Measurements from ENCODE around the gene PI4K2B.
"Not testable (repeated sequence)": the region's sequence is repeated elsewhere in the genome, so short reads cannot be mapped to it uniquely, and the experiment has no call there.

The PI4K2B gene

DNA sequence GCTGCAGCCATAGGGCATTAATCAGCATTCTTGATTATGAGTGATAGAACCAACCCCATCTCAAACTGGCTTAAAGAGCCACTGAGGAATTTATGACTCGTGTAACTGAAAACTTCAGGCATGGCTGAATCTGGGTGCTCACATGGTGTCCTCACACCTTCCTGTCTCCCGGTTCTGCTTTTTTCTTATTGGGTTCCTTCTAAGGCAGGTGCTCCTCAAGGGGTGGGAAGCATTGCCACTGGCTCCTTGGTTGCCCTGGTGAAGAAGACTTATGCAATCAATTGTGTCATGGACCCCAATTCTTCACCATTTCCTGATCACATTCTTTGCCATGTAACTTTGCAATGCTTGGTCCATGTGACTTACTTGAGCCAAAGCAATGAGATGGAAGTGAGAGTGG is 74.5 kb downstream of the PI4K2B start:
- DNase-seq = no peak

DNA sequence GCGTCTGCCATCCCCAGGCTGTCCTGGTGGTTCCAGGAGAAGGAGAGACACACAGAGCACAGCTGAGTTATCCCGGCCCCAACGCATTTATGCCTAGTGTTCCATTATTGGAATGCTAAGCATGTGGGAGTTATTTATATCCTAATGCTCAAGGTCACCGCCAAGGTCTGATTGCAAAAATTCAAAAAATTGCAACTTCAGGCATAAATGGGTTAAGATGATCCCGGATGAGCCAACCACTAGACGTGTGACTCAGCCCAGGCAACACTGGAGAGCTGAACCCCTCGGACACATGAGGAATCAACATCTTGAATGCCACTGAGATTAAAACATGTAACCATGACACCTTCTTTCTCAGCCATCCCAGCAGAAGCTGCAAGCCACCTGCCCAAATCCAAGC is 74.9 kb downstream of the PI4K2B start:
- no peak for DNase-seq

DNA sequence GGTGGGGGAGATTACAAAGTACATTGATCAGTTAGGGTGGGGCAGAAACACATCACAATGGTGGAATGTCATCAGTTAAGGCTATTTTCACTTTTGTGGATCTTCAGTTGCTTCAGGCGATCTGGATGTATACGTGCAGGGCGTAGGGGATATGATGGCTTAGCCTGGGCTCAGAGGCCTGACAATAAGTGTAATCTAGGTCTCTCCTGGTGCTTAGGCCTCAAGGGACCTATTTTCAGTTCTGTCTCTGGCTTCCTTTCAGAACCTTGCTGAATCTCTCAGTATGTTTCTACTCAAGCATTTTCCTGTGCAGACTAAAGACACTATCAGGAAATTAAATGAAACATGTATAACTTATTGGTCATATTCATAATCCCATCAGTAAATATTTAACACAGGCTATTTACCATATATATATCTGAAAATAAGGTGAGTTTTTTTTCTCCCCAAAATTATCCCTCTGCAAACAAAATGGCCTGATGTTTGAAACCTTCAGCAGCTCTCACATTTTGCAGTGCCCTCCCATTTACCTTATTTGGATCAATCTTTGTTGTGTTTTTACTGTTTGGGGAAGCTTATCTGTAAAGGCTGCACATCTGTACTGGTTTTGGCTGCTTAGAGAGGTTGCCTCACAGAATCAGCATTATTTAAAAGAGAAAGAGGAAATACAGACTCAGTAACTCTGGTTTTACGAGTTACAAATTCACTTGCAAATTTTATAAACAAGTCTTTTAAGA is 76.4 kb downstream of the PI4K2B start:
- peak in 1 of 2 donors; percentile 22 for DNase-seq

DNA sequence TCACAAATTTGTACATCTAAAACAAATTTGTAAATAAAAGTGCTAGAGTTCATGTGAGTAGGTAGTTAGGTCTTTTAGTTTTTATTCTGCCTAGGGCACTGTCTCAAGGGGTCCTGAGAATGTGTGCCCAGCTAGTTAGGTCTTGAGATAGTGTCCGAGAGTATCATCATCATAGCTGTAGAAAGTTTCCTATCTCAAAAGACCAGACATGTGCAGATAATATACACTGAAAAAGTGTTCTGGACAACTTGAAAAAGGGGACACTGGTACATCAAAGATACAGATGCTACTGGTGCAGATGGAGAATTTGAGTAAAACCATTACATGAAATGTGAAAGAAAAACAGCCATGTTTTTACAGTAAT is 77.0 kb downstream of the PI4K2B start:
- no peak for DNase-seq

DNA sequence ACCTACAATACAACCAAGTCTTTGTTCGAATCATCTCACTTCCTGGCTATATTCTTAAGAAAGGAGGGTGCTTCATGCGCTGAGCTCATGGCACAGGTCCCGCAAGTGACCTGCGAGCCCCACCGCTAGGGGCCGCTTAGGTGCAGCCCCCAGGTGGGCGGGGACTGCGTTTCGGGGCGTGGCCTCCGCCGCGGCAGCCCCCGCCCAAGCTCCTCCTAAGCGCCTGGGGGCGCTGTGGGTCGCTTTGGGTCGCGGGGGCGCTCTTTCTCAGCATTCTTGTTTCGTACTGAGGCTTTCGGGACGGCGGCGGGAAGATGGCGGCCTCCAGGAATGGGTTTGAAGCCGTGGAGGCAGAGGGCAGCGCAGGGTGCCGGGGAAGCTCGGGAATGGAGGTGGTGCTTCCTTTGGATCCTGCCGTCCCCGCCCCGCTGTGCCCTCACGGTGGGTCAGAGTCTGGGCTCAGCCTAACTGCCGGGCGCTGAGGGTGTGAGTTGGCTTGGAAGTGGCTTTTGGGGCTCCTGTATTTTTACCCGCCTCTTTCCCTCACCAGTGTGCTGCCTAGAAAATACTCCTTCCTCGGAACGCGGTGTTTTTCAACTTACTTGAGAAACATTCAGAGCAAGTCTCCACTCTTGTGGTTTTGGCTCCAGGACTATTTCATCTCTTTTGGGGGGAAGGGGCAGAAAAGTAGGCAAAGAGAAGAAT is 78.8 kb downstream of the PI4K2B start, which contains the start of gene ZCCHC4:
Gene ZCCHC4, plus strand, starts transcription at position 279 of the 705 bp plus-strand sequence. Its CDS starts 36 bp downstream, at position 315.
- peak; percentile 66 to 74 for DNase-seq

DNA sequence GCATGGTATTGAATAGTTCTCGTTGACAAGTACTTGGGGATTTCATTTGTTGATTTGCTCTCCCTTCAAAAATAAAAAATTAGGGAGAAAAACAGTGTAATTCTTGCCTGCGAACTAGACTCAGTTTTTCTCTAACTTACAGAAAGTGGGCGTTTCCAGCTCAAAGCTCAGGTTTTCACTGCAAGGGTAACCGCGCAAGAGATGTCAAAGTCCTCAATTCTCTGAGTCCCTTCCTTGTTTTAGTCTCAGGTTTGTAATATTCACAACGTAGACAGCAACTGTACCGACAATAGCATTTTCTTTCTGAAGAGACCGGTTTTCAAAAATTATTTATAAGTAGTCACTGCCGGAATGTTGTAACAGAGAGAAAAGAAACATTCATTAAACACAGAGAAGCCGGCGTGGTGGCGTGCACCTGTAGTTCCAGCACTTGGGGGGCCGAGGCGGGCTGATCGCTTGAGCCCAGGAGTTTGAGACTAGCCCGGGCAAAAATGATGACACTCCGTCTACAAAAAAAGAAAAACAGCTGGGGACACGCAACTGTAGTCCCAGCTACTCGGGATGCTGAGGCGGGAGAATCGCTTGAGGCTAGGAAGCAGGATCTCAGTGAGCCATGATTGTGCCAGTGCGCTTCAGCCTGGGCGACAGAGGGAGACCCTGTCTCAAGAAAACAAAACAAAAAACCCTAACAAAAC is 79.5 kb downstream of the PI4K2B start:
- no peak for DNase-seq

DNA sequence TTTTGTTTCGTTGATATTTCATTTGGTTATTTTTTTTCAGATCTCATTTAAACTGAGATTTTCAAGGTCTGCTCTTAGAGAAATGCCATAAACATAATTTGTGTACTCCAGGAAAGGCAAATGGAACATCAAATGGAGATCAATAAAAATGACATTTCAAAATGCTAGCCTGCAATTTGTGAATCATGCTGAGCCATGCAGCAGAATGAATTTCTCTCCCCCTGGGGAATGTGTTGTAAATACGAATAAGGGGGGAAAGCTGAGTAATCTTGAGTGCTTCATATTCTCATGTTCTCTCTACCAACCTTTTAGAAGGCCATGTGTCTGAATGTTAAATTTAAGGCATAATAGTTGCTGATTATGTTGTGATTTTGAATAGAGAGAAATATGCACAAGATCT is 86.5 kb downstream of the PI4K2B start:
- DNase-seq = no peak

DNA sequence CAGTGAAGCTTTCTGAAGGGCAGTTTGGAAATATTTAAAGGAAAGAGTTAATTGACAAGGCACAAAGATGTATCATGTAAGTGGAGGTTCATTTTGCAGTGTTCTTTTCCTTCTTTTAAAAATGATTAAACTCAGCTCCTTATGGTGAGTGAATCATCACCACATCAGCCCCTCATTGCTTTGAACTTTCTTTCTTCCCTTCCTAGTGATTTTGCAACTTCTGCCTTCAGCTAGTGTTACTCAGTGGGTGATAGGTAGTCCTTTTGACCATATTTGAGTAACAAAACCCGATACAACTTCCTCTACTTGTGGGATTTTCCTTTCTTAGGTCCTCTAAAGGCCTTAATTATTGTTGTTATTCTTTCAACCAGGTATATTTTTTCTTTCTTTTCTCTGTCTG is 86.9 kb downstream of the PI4K2B start:
- peak in 1 of 2 donors; percentile 51 for DNase-seq

DNA sequence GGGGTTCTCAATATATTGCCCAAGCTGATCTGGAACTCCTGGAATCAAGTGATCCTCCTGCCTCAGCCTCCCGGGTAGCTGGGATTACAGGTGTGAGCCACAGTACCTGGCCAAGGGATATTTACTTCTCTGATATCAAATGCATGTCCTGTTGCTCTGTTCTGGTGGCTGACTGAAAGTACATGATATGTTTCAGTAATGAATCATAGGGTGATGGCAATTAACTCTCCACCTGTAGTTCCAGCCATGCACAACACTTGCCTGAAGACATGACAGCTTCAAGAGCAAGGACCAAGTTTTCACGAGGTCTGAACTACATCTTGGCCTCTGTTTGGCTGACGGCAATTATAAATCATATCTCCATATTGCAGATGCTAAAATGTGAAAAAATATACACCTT is 87.9 kb downstream of the PI4K2B start:
- no peak for DNase-seq

DNA sequence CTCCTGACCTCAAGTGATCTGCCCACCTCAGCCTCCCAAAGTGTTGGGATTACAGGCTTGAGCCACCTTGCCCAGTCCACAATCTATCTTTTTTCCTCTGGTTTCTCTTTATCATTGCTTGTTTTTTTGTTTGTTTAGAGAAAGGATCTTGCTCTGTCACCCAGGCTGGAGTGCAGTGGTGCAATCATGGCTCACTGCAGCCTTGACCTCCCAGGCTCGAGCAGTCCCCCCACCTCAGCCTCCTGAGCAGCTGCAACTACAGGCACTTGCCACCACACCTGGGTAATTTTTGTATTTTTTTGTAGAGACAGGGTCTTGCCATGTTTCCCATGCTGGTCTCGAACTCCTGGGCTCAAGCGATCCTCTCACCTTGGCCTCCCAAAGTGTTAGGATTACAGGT is 94.6 kb downstream of the PI4K2B start:
- not testable (repeated sequence) for DNase-seq
